K562 (cell line): ENCODE data around the gene ENO2. TPM values are rescaled to one million over a fixed set of nuclear protein-coding genes. Genes with fewer than 3 reads are reported as not detected.

ENCODE experiments used
- ATAC-seq: fragments of 200-7000 bp; cut with Tn5 transposase; 3 replicates; pipeline ENCODE4 v1.9.1; 2020; ENCODE audit warnings: moderate library complexity
- BruUV-seq: library from RNA; stranded (reverse); fragments of 400-500 nt; replicated peaks from 2 replicates; lab custom pipeline; 2021; lab: Mats Ljungman, UMichigan
- CTCF ChIA-PET: fragments of 300-600 bp; formaldehyde crosslinking; extraction: SDS; loops from one replicate; lab custom pipeline; 2021; ENCODE audit warnings: low intra/inter-chr PET ratio; lab: Yijun Ruan, JAX
- POLR2A ChIA-PET: fragments of 300-600, 350-650 bp; sonication (Branson Sonifier 250); formaldehyde crosslinking; extraction: SDS; loops from one replicate; lab custom pipeline; 2021; ENCODE audit warnings: antibody characterized with exemption, inconsistent platforms; lab: Yijun Ruan, JAX
- DNase-seq, 4 experiments: peaks; one replicate each; pipeline versions ENCODE4 v3.0.0 to v3.0.0-alpha.2; 2011 to 2018; ENCODE audit warnings: low spot score in 3 of 4, mixed read lengths in 3 of 4; ENCODE audit errors: extremely low read depth in 1 of 4
- FAIRE-seq: peaks from 2 replicates; lab custom pipeline; 2011; peaks lifted over from hg19 to GRCh38; lab: Jason Lieb, UNC
- H2AFZ ChIP-seq: 2 replicates; pipeline ENCODE4 v1.6.0; 2011; ENCODE audit warnings: low read depth, low read length, control low read depth, inconsistent platforms
- H3K27ac ChIP-seq: fragments of 200-600 bp; 3 replicates; pipeline ENCODE4 v1.8.0; 2011; ENCODE audit warnings: low read depth, mild to moderate bottlenecking, control low read depth, inconsistent platforms, low read length, moderate library complexity, mixed read lengths; ENCODE audit errors: extremely low read depth
- H3K27me3 ChIP-seq, 2 experiments: fragments of 300-600 bp in 1 of 2; 2 replicates in 1 of 2; 3 replicates in 1 of 2; pipeline versions ENCODE4 v1.6.0 to v1.8.0; 2011; ENCODE audit warnings: inconsistent platforms in 2 of 2, low read length in 2 of 2, mild to moderate bottlenecking in 1 of 2, mixed read lengths in 1 of 2, moderate library complexity in 1 of 2; ENCODE audit not compliant: control insufficient read depth in 2 of 2, insufficient read depth in 2 of 2
- H3K36me3 ChIP-seq: fragments of 300-600 bp; 3 replicates; pipeline ENCODE4 v1.8.0; 2011; ENCODE audit warnings: mild to moderate bottlenecking, low read length, inconsistent platforms; ENCODE audit not compliant: control insufficient read depth, insufficient read depth
- H3K4me1 ChIP-seq, 2 experiments: fragments of 200-600 bp in 1 of 2; replicated peaks in 1 of 2; 2 replicates in 1 of 2; 3 replicates in 1 of 2; pipeline versions ENCODE4 v1.5.1 to v1.8.0; 2011; ENCODE audit warnings: inconsistent platforms in 2 of 2, low read length in 2 of 2, mild to moderate bottlenecking in 1 of 2, mixed read lengths in 1 of 2, moderate library complexity in 1 of 2; ENCODE audit not compliant: control insufficient read depth in 2 of 2, insufficient read depth in 2 of 2
- H3K4me2 ChIP-seq: 2 replicates; pipeline ENCODE4 v1.6.1; 2011; ENCODE audit warnings: low read length, control low read depth, inconsistent platforms, mixed read lengths; ENCODE audit not compliant: insufficient read depth
- H3K4me3 ChIP-seq: fragments of 200-600 bp; sonication (generic), shearing (Covaris generic); 2 replicates; pipeline ENCODE4 v1.5.1; 2016; ENCODE audit warnings: control low read depth, inconsistent platforms
- H3K79me2 ChIP-seq: fragments of 200-600 bp; 3 replicates; pipeline ENCODE4 v1.8.0; 2011; ENCODE audit warnings: low read length, inconsistent platforms; ENCODE audit not compliant: control insufficient read depth, insufficient read depth
- H3K9ac ChIP-seq, 2 experiments: 2 replicates each; pipeline versions ENCODE4 v1.6.0 to v1.6.1; 2011; ENCODE audit warnings: low read depth in 2 of 2, low read length in 2 of 2, control low read depth in 1 of 2, inconsistent platforms in 1 of 2, mild to moderate bottlenecking in 1 of 2, mixed read lengths in 1 of 2; ENCODE audit not compliant: insufficient read depth in 1 of 2
- H3K9me1 ChIP-seq: one replicate; pipeline ENCODE4 v1.6.0; 2011; ENCODE audit warnings: inconsistent platforms, mild to moderate bottlenecking, low read length, moderate library complexity; ENCODE audit not compliant: control insufficient read depth, insufficient read depth
- H3K9me3 ChIP-seq: replicated peaks from 2 replicates; pipeline ENCODE4 v1.5.1; 2011; ENCODE audit warnings: low read depth, low read length, inconsistent platforms; ENCODE audit not compliant: control insufficient read depth, insufficient read depth
- H4K20me1 ChIP-seq: replicated peaks from 2 replicates; pipeline ENCODE4 v1.6.1; 2011; ENCODE audit warnings: low read length, inconsistent platforms, mixed read lengths; ENCODE audit not compliant: control insufficient read depth, insufficient read depth
- ARID3A ChIP-seq: IDR thresholded peaks from 2 replicates; pipeline ENCODE4 v1.6.1; 2012; ENCODE audit warnings: low read depth, low read length, improper control_type of control experiment, borderline replicate concordance
- BRF2 ChIP-seq: IDR thresholded peaks from 3 replicates; pipeline ENCODE4 v1.6.1; 2011; ENCODE audit warnings: borderline replicate concordance, mild to moderate bottlenecking; ENCODE audit not compliant: insufficient read length, insufficient read depth
- CEBPB ChIP-seq: fragments of 450-650 bp; IDR thresholded peaks from 2 replicates; pipeline ENCODE4 v1.6.1; 2016; ENCODE audit warnings: missing genetic modification characterization, missing compliant biosample characterization
- CTCF ChIP-seq, 3 experiments: IDR thresholded peaks in 2 of 3; conservative IDR thresholded peaks in 1 of 3; 2 replicates each; pipeline ENCODE4 v1.5.1; 2011 to 2012; ENCODE audit warnings: low read length in 3 of 3, mild to moderate bottlenecking in 3 of 3, control low read depth in 2 of 3, improper control_type of control experiment in 1 of 3, inconsistent platforms in 1 of 3, low read depth in 1 of 3, mixed read lengths in 1 of 3, moderate library complexity in 1 of 3; ENCODE audit not compliant: insufficient read depth in 2 of 3
- GTF2B ChIP-seq: IDR thresholded peaks from 2 replicates; pipeline ENCODE4 v1.6.1; 2011; ENCODE audit not compliant: insufficient read length; ENCODE audit errors: extremely low read depth
- MTA1 ChIP-seq: fragments of 450-650 bp; IDR thresholded peaks from 2 replicates; pipeline ENCODE4 v1.6.1; 2017; ENCODE audit warnings: borderline replicate concordance
- MTA2 ChIP-seq: fragments of 450-650 bp; IDR thresholded peaks from 2 replicates; pipeline ENCODE4 v1.6.1; 2016; ENCODE audit warnings: low read depth
- POLR2H ChIP-seq: IDR thresholded peaks from 2 replicates; pipeline ENCODE4 v1.6.1; 2016; ENCODE audit warnings: missing genetic modification characterization, low read depth, mild to moderate bottlenecking, control low read depth, missing compliant biosample characterization, moderate library complexity
- RB1 ChIP-seq: fragments of 450-650 bp; IDR thresholded peaks from 2 replicates; pipeline ENCODE4 v1.6.1; 2017; ENCODE audit warnings: low read depth, mild to moderate bottlenecking
- ZBTB43 ChIP-seq: sonication (generic); formaldehyde crosslinking; IDR thresholded peaks from 2 replicates; pipeline ENCODE4 v1.8.0; 2023; ENCODE audit warnings: mild to moderate bottlenecking, missing genetic modification reagents
- ZNF23 ChIP-seq: fragments of 250-450 bp; sonication (Bioruptor Pico); IDR thresholded peaks from 2 replicates; pipeline ENCODE4 v1.4.0; 2020; ENCODE audit warnings: mild to moderate bottlenecking
- ZNF282 ChIP-seq: sonication (generic); formaldehyde crosslinking; IDR thresholded peaks from 2 replicates; pipeline ENCODE4 v1.8.1; 2023; ENCODE audit warnings: missing genetic modification reagents
- WGBS: fragments of 100-300 bp; shearing (Covaris generic); methylation state at CpG from one replicate; pipeline ENCODE4 v1.1.6; 2016; ENCODE audit warnings: low coverage, mixed read lengths; ENCODE audit not compliant: insufficient coverage; ENCODE audit errors: missing lambda C conversion rate; 5-methylcytosine and 5-hydroxymethylcytosine counted together
- in situ Hi-C: fragments of 300-500 bp; cut with MboI; formaldehyde crosslinking; loops from 4 replicates; pipeline ENCODE4 v1.15.0; 2018; ENCODE audit warnings: inconsistent platforms, mixed read lengths
- intact Hi-C: fragments of 100-400 bp; cut with micrococcal nuclease; formaldehyde crosslinking; loops from 2 replicates; pipeline ENCODE4 v1.14.2; 2022
- polyA plus RNA-seq, 8 experiments: library from polyadenylated mRNA; depleted of rRNA in 4 of 8; stranded (reverse) in 5 of 8; unstranded in 3 of 8; fragments of >200 nt; fragmentation: Nextera tagmentation in 2 of 8; fragmentation: Illumina TruSeq in 1 of 8; extraction: Ambion mirVana in 2 of 8; extraction: Trizol in 1 of 8; gene quantifications; 2 replicates each; pipeline versions ENCODE4 v1.2.1 to v1.2.3, GENCODE V29; 2011 to 2014; ENCODE audit warnings: inconsistent platforms in 1 of 8, missing spikeins in 1 of 8
- total RNA-seq, 7 experiments: library from RNA; depleted of rRNA in 6 of 7; stranded (reverse); fragments of >200 nt in 6 of 7; fragmentation: Illumina TruSeq in 2 of 7; extraction: Trizol in 2 of 7; gene quantifications; 2 replicates each; pipeline versions ENCODE4 v1.2.1 to v1.2.3, GENCODE V29; 2011 to 2021; ENCODE audit warnings: low replicate concordance in 1 of 7

The ENO2 gene
- total and polyA plus RNA-seq, 9 of the 15 experiments (the other 6 are each of a cell fraction or from before 2014, with no cell fraction given) = 10.9 to 43.3 (median 21.0) TPM

GRCh38 chr12:6955108-6956020 is 41.0 kb downstream of the ENO2 start:
- no peaks in the 10 kb centered on the region for H3K79me2 ChIP-seq
- TF ChIP-seq ZNF282 (CRISPR knock-in tag) (no peak), MTA2 (no peak), ZNF23 (CRISPR knock-in tag) (no peak), ZBTB43 (no peak), GTF2B (no peak), POLR2H (no peak), CTCF (IDR thresholded peaks at IDR 0.05 in 2 of 3, conservative IDR thresholded peaks at IDR 0.05 in 1 of 3; ENCODE audit: insufficient read depth in 2 of 3, low read depth in 1 of 3, low read length in 3 of 3) (no peak), MTA1 (no peak), CEBPB (no peak), BRF2 (no peak), ARID3A (no peak), RB1 (no peak)

More at GRCh38 chr12:6955108-6956020, 41.0 kb downstream of the ENO2 start:
- intact Hi-C loops (no loop called here), in situ Hi-C loops (no loop called here)
- BruUV-seq = no TSS peak
- no peak for DNase-seq
- ATAC-seq = no peak
- Histone ChIP-seq H2AFZ (no peak overlapping the region), H3K36me3 (no peaks in the 10 kb centered on the region), H3K4me2 (no peak overlapping the region), H3K27me3 (no peaks in the 10 kb centered on the region), H3K9me1 (no peaks in the 10 kb centered on the region), H3K4me3 (no peak overlapping the region), H3K27ac (no peak overlapping the region), H3K4me1 (peaks cover 9 to 64% of the 10 kb centered on the region in 2 experiments), H3K9ac (peak overlapping the region in 1 of 2 experiments; percentile 17; a peak in 2 of 4 replicates), H4K20me1 (no peaks in the 10 kb centered on the region), H3K9me3 (no peaks in the 10 kb centered on the region)
- no peak for FAIRE-seq
- CTCF ChIA-PET = no interaction called here
- WGBS = 78% methylated on average over 13 of the region's 22 CpGs
- POLR2A ChIA-PET = interaction anchor here (8.0 kb wide), 1 partner anchor 10 kb away, joined by 98 read pairs; the partner anchor contains the start of genes C12orf57 and RNU7-1
